Tibial nerve (tissue), 4 donors: Measurements from ENCODE around the gene SNAP29. TPM values are rescaled to one million over a fixed set of nuclear protein-coding genes. Genes with fewer than 3 reads are reported as not detected.

Source experiments
- DNase-seq, 2 donors: peaks; one replicate each; pipeline ENCODE4 v3.0.0-alpha.2; 2019; ENCODE audit warnings: low spot score in 2 of 2
- H3K27ac ChIP-seq, 4 donors: fragments of 200-600 bp; sonication (generic) in 3 of 4; one replicate each; pipeline ENCODE4 v1.5.1; 2017 to 2019; ENCODE audit warnings: mild to moderate bottlenecking in 1 of 4
- H3K27me3 ChIP-seq, 2 donors: fragments of 200-600 bp; sonication (generic) in 1 of 2; one replicate each; pipeline versions ENCODE4 v1.5.1 to v1.6.0; 2017 to 2019
- H3K36me3 ChIP-seq, 3 donors: fragments of 200-600 bp; sonication (generic); one replicate each; pipeline ENCODE4 v1.5.1; 2018 to 2019
- H3K4me1 ChIP-seq, 4 donors: fragments of 200-600 bp; sonication (generic) in 3 of 4; one replicate each; pipeline ENCODE4 v1.5.1; 2017 to 2019
- H3K4me3 ChIP-seq, 4 donors: fragments of 200-600 bp; sonication (generic) in 3 of 4; one replicate each; pipeline ENCODE4 v1.5.1; 2017 to 2019; ENCODE audit warnings: mild to moderate bottlenecking in 1 of 4, moderate library complexity in 1 of 4
- H3K9me3 ChIP-seq, 4 donors: fragments of 200-600 bp; sonication (generic) in 3 of 4; one replicate each; pipeline ENCODE4 v1.5.1; 2017 to 2019
- EP300 ChIP-seq, 2 donors: sonication (generic); formaldehyde crosslinking; IDR thresholded peaks; one replicate each; pipeline ENCODE4 v1.6.1; 2017; ENCODE audit warnings: antibody characterized with exemption in 2 of 2, mild to moderate bottlenecking in 1 of 2
- POLR2A ChIP-seq, 2 donors: fragments of 450-650 bp; IDR thresholded peaks; one replicate each; pipeline ENCODE4 v1.6.1; 2017; ENCODE audit warnings: antibody characterized with exemption in 2 of 2, mild to moderate bottlenecking in 2 of 2, moderate library complexity in 2 of 2
- whole genome bisulfite sequencing, 2 donors: methylation state at CpG; one replicate each; pipeline ENCODE4 v1.1.5; 2018; 5-methylcytosine and 5-hydroxymethylcytosine counted together
- total RNA-seq, 4 donors: library from RNA; depleted of rRNA; stranded (reverse); fragments of >200 nt; gene quantifications; one replicate each; pipeline ENCODE4 v1.1.0, GENCODE V29; 2016
- TF ChIP-seq, protein P1 (sequence below), 5 experiments: fragments of 200-600 bp in 3 of 5; fragments of 450-650 bp in 2 of 5; sonication (generic) in 3 of 5; IDR thresholded peaks; one replicate each; pipeline ENCODE4 v1.5.1; 2016 to 2019; ENCODE audit warnings: antibody characterized with exemption in 5 of 5, mild to moderate bottlenecking in 3 of 5, moderate library complexity in 2 of 5

The SNAP29 gene
- total RNA-seq, 4 donors from 2014 or later = 18.3 to 36.1 (median 19.6) TPM

- Histone ChIP-seq H3K4me3 (no peak overlapping the region), H3K27ac (peak overlapping the region in 2 of 4 donors; percentile 52 to 58), H3K9me3 (no peaks in the 10 kb centered on the region), H3K36me3 (peaks cover 6 to 91% (median 7%) of the 10 kb centered on the region in 3 donors), H3K4me1 (peaks cover 0 to 9% (median 0%) of the 10 kb centered on the region in 4 donors), H3K27me3 (no peaks in the 10 kb centered on the region)
- TF ChIP-seq EP300 (IDR thresholded peaks at IDR 0.05) = peak in 1 of 2 donors; percentile 55
- TF ChIP-seq POLR2A (IDR thresholded peaks at IDR 0.05) = no peak
- TF ChIP-seq, protein P1, sequence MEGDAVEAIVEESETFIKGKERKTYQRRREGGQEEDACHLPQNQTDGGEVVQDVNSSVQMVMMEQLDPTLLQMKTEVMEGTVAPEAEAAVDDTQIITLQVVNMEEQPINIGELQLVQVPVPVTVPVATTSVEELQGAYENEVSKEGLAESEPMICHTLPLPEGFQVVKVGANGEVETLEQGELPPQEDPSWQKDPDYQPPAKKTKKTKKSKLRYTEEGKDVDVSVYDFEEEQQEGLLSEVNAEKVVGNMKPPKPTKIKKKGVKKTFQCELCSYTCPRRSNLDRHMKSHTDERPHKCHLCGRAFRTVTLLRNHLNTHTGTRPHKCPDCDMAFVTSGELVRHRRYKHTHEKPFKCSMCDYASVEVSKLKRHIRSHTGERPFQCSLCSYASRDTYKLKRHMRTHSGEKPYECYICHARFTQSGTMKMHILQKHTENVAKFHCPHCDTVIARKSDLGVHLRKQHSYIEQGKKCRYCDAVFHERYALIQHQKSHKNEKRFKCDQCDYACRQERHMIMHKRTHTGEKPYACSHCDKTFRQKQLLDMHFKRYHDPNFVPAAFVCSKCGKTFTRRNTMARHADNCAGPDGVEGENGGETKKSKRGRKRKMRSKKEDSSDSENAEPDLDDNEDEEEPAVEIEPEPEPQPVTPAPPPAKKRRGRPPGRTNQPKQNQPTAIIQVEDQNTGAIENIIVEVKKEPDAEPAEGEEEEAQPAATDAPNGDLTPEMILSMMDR (IDR thresholded peaks at IDR 0.05) = peak; percentile 53 to 83 (median 81)
- 27 to 32% methylated on average over 10 of the region's 10 CpGs for WGBS, 2 donors
- DNase-seq = peak; percentile 45 to 67
These were observed 26.9 kb downstream of the SNAP29 start for GRCh38 chr22:20885557-20886323.

DNA sequence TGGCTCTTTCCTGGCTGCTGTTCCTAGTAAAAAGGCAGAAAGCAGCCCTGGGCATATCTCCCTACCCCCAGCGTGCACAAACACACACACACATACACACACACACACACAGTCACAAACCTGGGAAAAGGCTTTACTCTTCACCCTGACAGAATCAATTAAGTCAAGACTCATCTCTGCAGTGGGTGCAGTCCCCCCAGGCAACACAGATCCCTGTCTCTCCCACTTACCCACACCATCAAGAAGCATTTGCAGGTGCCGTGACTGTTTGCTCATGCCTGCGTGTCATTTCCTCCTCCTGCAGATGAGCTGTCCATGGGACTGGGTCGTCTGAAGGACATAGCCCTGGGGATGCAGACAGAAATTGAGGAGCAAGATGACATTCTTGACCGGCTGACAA is 28.6 kb downstream of the SNAP29 start:
- H3K27ac ChIP-seq = no peak overlapping the region
- TF ChIP-seq, protein P1 (IDR thresholded peaks at IDR 0.05) = no peak
- TF ChIP-seq POLR2A (IDR thresholded peaks at IDR 0.05) = no peak
- no peak for TF ChIP-seq EP300 (IDR thresholded peaks at IDR 0.05)
- H3K4me3 ChIP-seq = no peak overlapping the region
- DNase-seq = no peak
- no peaks in the 10 kb centered on the region for H3K27me3 ChIP-seq
- peaks cover 0 to 76% (median 7%) of the 10 kb centered on the region in 3 donors for H3K36me3 ChIP-seq
- peaks cover 0 to 9% (median 0%) of the 10 kb centered on the region in 4 donors for H3K4me1 ChIP-seq
- 77 to 82% methylated on average over 5 of the region's 5 CpGs for WGBS, 2 donors
- H3K9me3 ChIP-seq = no peaks in the 10 kb centered on the region

GRCh38 chr22:20889025-20889704 is 30.4 kb downstream of the SNAP29 start:
- Histone ChIP-seq H3K4me3 (no peak overlapping the region), H3K27ac (no peak overlapping the region), H3K36me3 (peaks cover 0 to 59% (median 3%) of the 10 kb centered on the region in 3 donors), H3K27me3 (no peaks in the 10 kb centered on the region), H3K4me1 (peaks cover 0 to 9% (median 0%) of the 10 kb centered on the region in 4 donors), H3K9me3 (no peaks in the 10 kb centered on the region)
- 90 to 97% methylated on average over 6 of the region's 6 CpGs for WGBS, 2 donors
- TF ChIP-seq EP300 (IDR thresholded peaks at IDR 0.05) (no peak), POLR2A (IDR thresholded peaks at IDR 0.05) (no peak)
- TF ChIP-seq, protein P1 (IDR thresholded peaks at IDR 0.05) = no peak
- DNase-seq = no peak

DNA sequence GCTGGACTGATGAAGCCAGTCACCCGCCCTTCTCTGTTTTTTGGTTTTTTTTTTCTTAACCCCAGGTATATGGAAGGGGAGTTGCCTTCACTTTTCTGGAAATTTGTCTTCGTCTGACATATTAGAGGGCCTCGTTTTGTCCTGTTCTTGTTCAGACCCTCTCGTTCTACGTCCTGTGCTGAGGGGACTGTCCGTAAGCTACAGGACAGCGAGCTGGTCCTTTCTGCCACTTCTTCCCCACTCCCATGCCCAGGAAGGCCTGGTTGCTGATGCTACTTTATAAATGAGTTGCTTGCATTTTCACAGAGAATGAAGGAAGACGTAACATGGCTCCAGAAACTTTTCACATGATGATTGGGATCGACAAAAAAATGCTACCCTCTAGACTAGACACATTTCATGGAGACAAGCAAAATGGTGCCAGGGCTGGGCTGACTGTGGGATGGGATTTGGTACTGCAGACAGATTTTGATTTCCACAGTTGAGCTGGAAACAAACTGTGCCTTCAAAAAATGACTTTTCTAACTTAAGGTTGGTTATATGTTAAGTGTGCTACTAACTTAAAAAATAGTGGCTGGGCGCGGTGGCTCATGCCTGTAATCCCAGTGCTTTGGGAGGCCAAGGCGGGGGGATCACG is 31.2 kb downstream of the SNAP29 start:
- Histone ChIP-seq H3K4me3 (no peak overlapping the region), H3K27me3 (no peaks in the 10 kb centered on the region), H3K4me1 (peaks cover 0 to 9% (median 0%) of the 10 kb centered on the region in 4 donors), H3K9me3 (no peaks in the 10 kb centered on the region), H3K36me3 (peaks cover 0 to 50% (median 3%) of the 10 kb centered on the region in 3 donors), H3K27ac (no peak overlapping the region)
- TF ChIP-seq, protein P1 (IDR thresholded peaks at IDR 0.05) = no peak
- TF ChIP-seq POLR2A (IDR thresholded peaks at IDR 0.05) = no peak
- no peak for TF ChIP-seq EP300 (IDR thresholded peaks at IDR 0.05)
- WGBS, 2 donors = 94 to 95% methylated on average over 13 of the region's 13 CpGs
- DNase-seq = no peak
